Ishikawa (cell line): ENCODE data around the gene CREG2.

Experiments
- CEBPB ChIP-seq: IDR thresholded peaks from 2 replicates; pipeline ENCODE4 v1.6.1; 2012
- CREB1 ChIP-seq: IDR thresholded peaks from 2 replicates; pipeline ENCODE4 v1.6.1; 2012; ENCODE audit warnings: low read depth
- EGR1 ChIP-seq: IDR thresholded peaks from 2 replicates; pipeline ENCODE4 v1.6.1; 2012
- EP300 ChIP-seq: IDR thresholded peaks from 2 replicates; pipeline ENCODE4 v1.6.1; 2012; ENCODE audit warnings: borderline replicate concordance
- FOXM1 ChIP-seq: IDR thresholded peaks from 2 replicates; pipeline ENCODE4 v1.6.1; 2012; ENCODE audit warnings: low read depth, borderline replicate concordance
- MAX ChIP-seq: IDR thresholded peaks from 2 replicates; pipeline ENCODE4 v1.6.1; 2012
- NFIC ChIP-seq: IDR thresholded peaks from 2 replicates; pipeline ENCODE4 v1.6.1; 2012
- RAD21 ChIP-seq: IDR thresholded peaks from 2 replicates; pipeline ENCODE4 v1.6.1; 2012; ENCODE audit warnings: low read depth
- REST ChIP-seq: IDR thresholded peaks from 2 replicates; pipeline ENCODE4 v1.6.1; 2012; ENCODE audit warnings: low read depth, mild to moderate bottlenecking
- TAF1 ChIP-seq: IDR thresholded peaks from 2 replicates; pipeline ENCODE4 v1.6.1; 2012; ENCODE audit warnings: low read depth, mild to moderate bottlenecking
- TCF12 ChIP-seq: IDR thresholded peaks from 2 replicates; pipeline ENCODE4 v1.6.1; 2012; ENCODE audit warnings: low read depth
- TEAD4 ChIP-seq: IDR thresholded peaks from 2 replicates; pipeline ENCODE4 v1.6.1; 2012
- USF1 ChIP-seq: IDR thresholded peaks from 2 replicates; pipeline ENCODE4 v1.6.1; 2012
- YY1 ChIP-seq: IDR thresholded peaks from 2 replicates; pipeline ENCODE4 v1.6.1; 2012; ENCODE audit warnings: low read depth
- ZBTB7A ChIP-seq: IDR thresholded peaks from 2 replicates; pipeline ENCODE4 v1.6.1; 2012; ENCODE audit warnings: low read depth

CREG2 gene

GRCh38 chr2:101401326-101401665 is 14.0 kb upstream of the CREG2 start:
- TF ChIP-seq EP300, result no peak
- TF ChIP-seq REST, result no peak
- TF ChIP-seq TAF1, result no peak
- TF ChIP-seq CREB1, result no peak
- TF ChIP-seq ZBTB7A, result no peak
- TF ChIP-seq TCF12, result no peak
- TF ChIP-seq MAX, result no peak
- TF ChIP-seq TEAD4, result no peak
- TF ChIP-seq YY1, result no peak

- TF ChIP-seq NFIC (no peak), CEBPB (no peak), TEAD4 (no peak), ZBTB7A (no peak), TCF12 (no peak), TAF1 (no peak), EGR1 (no peak), MAX (no peak), RAD21 (no peak), FOXM1 (no peak), USF1 (no peak), CREB1 (no peak), YY1 (no peak), REST (no peak), EP300 (no peak)
These were observed 13.4 kb upstream of the CREG2 start for GRCh38 chr2:101400506-101401325.

GRCh38 chr2:101400048-101400447 is 12.7 kb upstream of the CREG2 start:
- TF ChIP-seq EGR1 (no peak), MAX (no peak), USF1 (no peak), CEBPB (no peak), TEAD4 (no peak)

DNA sequence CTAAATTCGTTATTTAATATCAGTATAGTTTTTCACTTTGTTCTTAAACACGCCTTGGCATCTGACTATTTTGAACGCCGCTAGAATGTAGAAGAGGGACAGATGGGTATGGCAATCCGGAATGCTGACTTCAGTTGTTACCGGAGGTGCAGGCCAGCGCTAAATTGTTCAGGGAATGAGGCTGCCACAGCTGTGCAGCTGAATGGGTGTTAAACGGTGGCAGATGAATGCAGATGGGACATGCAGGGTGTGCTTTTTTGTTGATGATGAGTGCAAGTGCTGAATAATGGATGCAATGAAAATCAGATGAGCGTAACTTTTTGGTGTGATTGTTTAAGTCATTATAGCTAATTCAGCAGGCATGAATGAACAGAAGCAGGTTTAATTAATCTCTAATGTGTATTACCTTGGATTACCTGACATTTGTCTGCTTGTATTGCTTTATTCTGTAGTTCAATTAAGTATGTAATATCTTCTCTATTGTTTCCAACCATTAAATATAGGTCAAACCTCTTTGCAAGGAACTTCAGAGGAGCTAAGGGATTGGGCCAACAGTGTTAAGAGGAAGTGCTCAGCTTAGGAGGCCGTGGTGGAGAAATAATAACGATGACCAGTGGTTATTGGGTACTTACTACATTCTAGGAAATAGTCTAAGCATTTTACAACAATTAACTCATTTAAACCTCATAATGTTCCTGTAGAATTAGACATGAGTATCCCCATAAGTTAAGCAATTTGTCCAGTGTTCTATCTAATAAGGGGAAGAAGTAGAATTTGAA is 11.9 kb upstream of the CREG2 start:
- TF ChIP-seq RAD21, result no peak
- TF ChIP-seq EGR1, result no peak
- no peak for TF ChIP-seq ZBTB7A
- TF ChIP-seq TEAD4, result no peak
- TF ChIP-seq MAX, result no peak
- TF ChIP-seq CEBPB, result no peak
- TF ChIP-seq TCF12, result no peak
- TF ChIP-seq EP300, result no peak
- TF ChIP-seq FOXM1, result no peak
- no peak for TF ChIP-seq NFIC
- no peak for TF ChIP-seq CREB1
- TF ChIP-seq YY1, result no peak
- TF ChIP-seq USF1, result no peak
- TF ChIP-seq TAF1, result no peak
- TF ChIP-seq REST, result no peak
